Omental fat pad (tissue), 4 donors: ENCODE data around the gene PRKCI. TPM values are rescaled to one million over a fixed set of nuclear protein-coding genes. Genes with fewer than 3 reads are reported as not detected.
"Not testable (repeated sequence)": the region's sequence is repeated elsewhere in the genome, so short reads cannot be mapped to it uniquely, and the experiment has no call there.

Experiments
- ATAC-seq: fragments of 150-250 bp; one replicate; pipeline ENCODE4 v1.9.1; 2016; ENCODE audit warnings: mild to moderate bottlenecking, moderate library complexity; ENCODE audit not compliant: low FRiP score
- DNase-seq: peaks from one replicate; pipeline ENCODE4 v3.0.0-alpha.2; 2019; ENCODE audit warnings: low spot score
- total RNA-seq, 4 donors: library from RNA; depleted of rRNA; stranded (reverse); fragments of >200 nt; gene quantifications; one replicate each; pipeline ENCODE4 v1.1.0, GENCODE V29; 2016
- TF ChIP-seq, protein P1 (sequence below), 3 donors: fragments of 450-650 bp; IDR thresholded peaks; one replicate each; pipeline ENCODE4 v1.5.1; 2016 to 2017; ENCODE audit warnings: antibody characterized with exemption in 3 of 3, mild to moderate bottlenecking in 3 of 3, moderate library complexity in 2 of 3

The PRKCI gene
- total RNA-seq, 4 donors from 2014 or later: 21.3 to 38.6 (median 32.7) TPM

DNA sequence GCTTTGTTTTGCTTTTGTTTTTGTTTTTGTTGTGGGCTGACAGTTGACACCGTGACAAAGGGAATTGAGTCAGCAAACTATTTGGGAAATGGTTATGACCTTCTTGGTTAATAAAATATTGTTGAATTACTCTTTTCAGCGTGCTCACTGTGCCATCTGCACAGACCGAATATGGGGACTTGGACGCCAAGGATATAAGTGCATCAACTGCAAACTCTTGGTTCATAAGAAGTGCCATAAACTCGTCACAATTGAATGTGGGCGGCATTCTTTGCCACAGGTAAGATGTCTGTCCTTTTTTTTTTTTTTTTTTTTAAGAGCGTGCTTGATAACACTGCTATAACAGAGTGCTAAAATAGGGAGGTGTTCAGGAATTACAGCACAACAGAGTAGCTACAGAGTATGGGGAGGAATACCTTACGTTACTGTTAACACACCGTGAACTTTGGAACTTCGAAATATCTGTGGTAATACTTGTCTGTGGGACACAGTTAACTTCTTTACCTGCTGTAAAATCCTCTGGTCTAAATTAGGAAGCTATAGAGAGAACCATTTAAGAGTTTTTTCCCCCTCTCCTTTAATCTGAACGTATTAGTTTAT is 48.2 kb downstream of the PRKCI start:
- no peak for DNase-seq
- ATAC-seq: no peak
- TF ChIP-seq, protein P1, sequence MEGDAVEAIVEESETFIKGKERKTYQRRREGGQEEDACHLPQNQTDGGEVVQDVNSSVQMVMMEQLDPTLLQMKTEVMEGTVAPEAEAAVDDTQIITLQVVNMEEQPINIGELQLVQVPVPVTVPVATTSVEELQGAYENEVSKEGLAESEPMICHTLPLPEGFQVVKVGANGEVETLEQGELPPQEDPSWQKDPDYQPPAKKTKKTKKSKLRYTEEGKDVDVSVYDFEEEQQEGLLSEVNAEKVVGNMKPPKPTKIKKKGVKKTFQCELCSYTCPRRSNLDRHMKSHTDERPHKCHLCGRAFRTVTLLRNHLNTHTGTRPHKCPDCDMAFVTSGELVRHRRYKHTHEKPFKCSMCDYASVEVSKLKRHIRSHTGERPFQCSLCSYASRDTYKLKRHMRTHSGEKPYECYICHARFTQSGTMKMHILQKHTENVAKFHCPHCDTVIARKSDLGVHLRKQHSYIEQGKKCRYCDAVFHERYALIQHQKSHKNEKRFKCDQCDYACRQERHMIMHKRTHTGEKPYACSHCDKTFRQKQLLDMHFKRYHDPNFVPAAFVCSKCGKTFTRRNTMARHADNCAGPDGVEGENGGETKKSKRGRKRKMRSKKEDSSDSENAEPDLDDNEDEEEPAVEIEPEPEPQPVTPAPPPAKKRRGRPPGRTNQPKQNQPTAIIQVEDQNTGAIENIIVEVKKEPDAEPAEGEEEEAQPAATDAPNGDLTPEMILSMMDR (IDR thresholded peaks at IDR 0.05): no peak

- TF ChIP-seq, protein P1 (IDR thresholded peaks at IDR 0.05): no peak
- ATAC-seq (no peak), DNase-seq (no peak)
These were observed 52.4 kb downstream of the PRKCI start for GRCh38 chr3:170274641-170275040.

GRCh38 chr3:170275832-170276231 is 53.6 kb downstream of the PRKCI start:
- ATAC-seq: no peak
- no peak for DNase-seq
- TF ChIP-seq, protein P1 (IDR thresholded peaks at IDR 0.05): no peak

DNA sequence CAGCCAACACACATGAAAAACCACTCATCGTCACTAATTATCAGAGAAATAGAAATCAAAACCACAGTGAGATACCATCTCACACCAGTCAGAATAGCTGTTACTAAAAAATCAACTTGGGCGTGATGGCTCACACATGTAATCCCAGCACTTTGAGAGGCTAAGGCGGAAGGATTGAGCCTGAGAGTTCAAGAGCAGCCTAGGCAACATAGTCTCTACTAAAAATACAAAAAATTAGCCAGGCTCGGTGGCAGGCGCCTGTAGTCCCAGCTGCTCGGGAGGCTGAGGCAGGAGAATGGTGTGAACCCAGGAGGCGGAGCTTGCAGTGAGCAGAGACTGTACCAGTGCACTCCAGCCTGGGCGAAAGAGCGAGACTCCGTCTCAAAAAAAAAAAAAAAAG is 55.1 kb downstream of the PRKCI start:
- not testable (repeated sequence) for DNase-seq, ATAC-seq

DNA sequence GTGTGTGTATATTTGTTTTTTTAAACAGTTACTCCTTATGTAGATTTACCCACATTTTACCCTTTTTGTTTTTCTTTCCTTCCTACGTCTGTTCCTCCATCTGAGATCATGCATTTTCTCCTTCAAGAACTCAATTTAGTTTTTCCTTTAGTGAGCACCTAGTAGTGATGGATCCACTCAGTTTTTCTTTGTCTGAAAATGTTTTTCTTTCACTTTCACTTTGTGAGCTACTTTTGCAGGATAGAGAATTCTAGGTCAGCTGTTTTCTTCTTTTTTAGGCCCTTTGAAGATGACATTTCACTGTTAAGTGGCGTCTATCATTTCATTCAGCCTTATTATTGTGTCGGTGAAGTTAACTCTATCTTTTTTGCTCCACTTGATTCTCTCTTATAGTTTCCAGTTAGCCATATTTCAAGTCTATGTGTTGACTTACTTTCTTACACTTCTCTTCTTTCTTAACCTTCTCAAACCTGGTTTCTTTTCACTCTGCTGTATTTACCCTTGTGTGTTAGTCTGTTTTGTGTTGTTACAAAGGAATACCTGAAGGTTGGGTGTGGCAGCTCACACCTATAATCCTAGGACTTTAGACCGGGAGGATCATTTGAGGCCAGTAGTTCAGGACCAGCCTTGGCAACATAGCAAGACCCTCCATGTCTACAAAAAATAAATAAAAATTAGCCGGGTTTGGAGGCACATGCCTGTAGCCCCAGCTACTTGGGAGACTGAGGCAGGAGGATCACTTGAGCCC is 55.8 kb downstream of the PRKCI start:
- ATAC-seq: no peak
- TF ChIP-seq, protein P1 (IDR thresholded peaks at IDR 0.05): no peak
- DNase-seq: no peak

GRCh38 chr3:170278627-170279026 is 56.4 kb downstream of the PRKCI start:
- DNase-seq (no peak), ATAC-seq (no peak)
- TF ChIP-seq, protein P1 (IDR thresholded peaks at IDR 0.05): no peak

DNA sequence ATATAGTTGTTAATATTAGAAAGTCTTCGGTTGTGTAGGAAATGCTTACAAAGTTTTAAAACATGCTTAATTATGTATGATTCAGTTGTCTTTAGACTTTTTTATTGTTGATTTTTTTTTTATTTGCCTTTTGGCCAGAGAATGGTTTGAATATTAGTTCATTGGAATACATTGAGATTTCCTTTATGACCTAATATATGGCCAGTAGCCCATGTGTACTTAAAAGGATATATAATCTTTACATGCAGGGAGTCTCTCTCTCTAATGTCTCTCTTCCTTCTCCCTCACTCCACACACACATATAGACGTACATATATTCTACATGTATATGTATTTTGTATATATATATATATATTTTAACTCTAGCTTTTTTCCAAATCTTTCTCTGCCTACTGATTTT is 68.0 kb downstream of the PRKCI start:
- TF ChIP-seq, protein P1 (IDR thresholded peaks at IDR 0.05): no peak
- DNase-seq (no peak), ATAC-seq (no peak)
